ENCODE data around the gene CCDC70.

Gene CCDC70

GRCh38 chr13:51865838-51866237 lies 4.1 kb downstream of the CCDC70 start:
- no peak for DNase-seq

- peak in 1 of 5 experiments; percentile 9 for DNase-seq
These were observed 5.3 kb downstream of the CCDC70 start for GRCh38 chr13:51867062-51867461.

DNA sequence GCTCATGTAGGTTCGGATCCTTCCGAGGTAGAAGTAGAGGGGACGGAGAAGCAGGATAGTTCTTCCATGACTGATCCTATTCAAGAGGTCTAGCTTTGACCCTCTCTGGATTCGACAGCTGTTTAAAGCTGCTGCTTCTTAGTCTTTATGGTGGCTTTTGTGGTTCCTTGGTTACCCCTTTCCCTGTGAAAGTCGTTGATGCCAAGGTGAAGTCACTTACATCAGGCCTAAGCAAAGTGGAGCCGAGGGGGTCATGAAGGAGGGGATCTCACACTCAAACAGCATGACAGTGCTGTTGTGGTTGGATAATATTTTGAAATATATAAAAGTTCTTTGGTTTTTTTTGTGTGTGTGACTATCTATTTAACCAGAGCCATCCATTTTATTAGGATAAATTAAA lies 8.1 kb downstream of the CCDC70 start:
- no peak for DNase-seq

DNA sequence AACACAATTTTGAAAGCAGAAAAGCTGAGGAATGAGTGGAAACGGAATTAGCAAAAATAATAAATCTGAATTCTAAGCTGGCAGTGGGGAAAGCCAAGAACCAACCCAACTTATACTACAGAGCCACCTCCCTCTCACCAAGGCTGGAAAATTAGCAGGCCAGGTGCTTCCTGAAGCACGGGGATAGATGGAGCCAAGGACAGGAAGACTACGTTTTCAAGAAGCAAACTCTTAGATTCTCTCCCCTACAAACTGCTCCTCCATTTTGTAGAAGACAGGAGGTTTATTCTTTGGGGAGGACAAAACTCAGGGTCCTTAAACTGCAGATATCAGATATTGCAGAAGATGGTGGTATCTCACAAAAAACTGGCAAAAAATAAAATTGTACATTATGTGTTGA lies 8.8 kb downstream of the CCDC70 start:
- DNase-seq: no peak

GRCh38 chr13:51873117-51873798 lies 11.5 kb downstream of the CCDC70 start:
- DNase-seq: no peak

GRCh38 chr13:51873837-51874236 lies 12.1 kb downstream of the CCDC70 start:
- DNase-seq: no peak

DNA sequence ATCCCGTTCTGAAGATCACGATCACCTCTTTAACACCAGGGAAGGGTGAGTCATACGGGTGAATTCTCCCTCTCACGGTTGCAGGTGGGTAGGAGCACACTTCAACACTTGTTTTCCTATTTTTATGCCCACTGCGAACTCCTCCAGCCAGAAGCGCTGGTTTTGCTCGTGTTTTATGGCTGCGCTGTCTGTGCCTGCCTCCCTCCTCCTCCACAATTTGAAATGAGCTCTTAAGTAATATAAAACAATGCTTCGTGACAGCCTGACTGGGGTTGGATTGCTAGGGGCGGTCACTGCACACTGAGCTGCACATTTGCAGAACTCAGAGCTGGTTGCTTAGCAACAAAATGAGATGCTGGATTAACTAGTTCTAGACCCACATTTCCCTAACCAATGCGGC lies 12.9 kb downstream of the CCDC70 start:
- no peak for DNase-seq

DNA sequence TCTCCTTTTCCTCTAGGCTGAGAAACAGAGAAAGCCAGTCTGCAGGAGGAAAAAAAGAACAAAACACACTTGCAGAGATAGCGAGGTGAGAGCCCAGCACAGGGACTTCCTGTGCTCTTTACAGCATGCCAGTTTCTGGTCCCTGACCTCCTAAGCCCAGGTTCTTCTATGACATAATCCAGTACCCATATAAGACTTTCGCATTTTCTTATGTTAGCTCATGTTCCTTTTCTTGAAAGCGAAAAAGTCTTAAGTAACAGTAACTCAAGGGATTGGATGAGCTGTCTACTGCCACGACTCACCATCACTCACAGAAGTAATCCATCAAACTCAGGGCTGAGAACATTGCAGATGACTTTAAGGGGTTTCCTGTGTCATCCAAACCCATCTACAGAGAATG lies 17.4 kb downstream of the CCDC70 start:
- DNase-seq: no peak

DNA sequence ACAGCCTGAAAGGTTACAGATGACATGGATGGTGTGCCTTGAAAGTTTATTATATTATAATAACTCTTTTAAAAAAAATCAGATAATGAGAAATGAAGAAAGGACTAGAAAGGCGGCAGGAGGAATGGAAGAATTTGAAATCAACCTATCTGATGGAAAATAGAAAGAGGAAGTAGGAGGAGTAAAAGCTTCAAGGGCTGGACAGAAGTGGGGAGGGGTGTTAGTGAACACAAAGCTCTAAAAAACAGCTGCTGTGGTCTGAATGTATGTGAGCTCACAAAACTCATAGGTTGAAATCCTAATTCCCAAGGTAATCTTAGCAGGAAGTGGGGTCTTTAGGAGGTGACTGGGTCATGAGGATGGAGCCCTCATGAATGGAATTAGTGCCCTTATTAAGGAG lies 19.5 kb downstream of the CCDC70 start:
- no peak for DNase-seq

GRCh38 chr13:51882570-51883225 lies 20.9 kb downstream of the CCDC70 start:
- DNase-seq: no peak

- DNase-seq: no peak
These were observed 21.4 kb downstream of the CCDC70 start for GRCh38 chr13:51883226-51883600.

DNA sequence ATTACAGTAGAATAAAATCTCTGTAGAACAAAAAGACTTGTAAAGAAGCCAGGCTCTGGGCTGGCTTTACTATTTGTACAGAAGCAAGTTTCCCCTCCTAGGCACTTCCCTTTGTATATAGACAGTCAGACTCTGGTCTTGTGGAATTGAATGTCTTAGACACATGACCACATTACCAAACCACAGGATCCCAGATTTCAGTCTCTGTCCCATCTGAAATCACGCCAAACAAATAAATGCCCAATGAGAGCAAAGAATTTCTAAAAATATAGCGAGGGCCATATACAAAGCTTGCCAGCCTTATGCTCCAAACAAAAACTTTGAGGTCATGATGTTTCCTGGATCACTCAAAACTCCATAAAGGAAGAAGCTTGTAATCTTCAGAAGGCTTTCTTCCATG lies 23.9 kb downstream of the CCDC70 start:
- no peak for DNase-seq

- DNase-seq: no peak
These were observed 25.7 kb downstream of the CCDC70 start for GRCh38 chr13:51887468-51887867.

GRCh38 chr13:51892657-51893056 lies 30.9 kb downstream of the CCDC70 start:
- no peak for DNase-seq

GRCh38 chr13:51894239-51894638 lies 32.5 kb downstream of the CCDC70 start:
- no peak for DNase-seq

DNA sequence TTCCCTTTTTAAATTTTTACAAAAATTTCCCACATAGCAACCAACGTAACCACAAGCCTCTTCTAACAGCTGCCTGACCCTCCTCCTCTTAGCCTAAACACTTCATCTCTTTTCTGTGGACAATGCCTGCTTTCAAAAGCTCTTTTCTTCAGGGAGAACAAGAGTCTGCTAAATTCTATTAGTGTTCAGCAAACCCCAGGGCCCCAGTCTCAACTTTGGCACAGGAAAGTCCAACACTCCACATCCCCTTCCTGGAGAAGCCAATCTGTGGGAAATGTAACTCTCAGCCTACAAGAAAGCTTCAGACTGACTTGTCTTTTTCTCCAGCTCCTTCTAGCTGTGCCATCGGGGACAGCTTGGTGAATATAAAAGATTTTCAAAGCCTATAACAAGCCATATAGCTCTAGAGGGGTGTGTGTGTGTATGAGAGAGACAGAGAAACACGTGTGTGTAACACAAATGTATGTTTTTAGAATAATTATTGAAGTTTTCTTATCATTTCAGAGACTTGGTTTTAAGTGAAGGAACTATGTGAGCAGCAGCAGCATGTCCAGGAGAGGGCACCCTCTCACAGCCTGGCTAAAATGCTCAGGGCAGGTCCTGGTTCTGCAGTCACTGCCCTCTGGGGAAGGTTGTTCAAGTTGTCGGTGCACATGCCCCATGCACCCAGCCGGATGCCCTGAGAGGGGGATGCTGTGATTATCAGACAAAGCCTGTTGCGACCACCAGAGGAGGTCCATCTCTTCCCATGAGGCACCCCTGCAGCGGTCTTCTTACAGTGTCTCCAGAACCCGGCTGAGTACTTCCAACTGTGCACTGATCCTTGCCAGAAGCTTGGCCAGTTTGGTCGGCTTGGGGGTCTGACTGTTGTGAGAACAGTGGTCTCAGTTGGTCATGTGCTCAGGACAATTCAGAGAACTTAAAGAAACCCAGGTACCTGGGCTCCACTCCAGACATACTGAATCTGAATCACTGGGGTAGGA lies 34.4 kb downstream of the CCDC70 start:
- peak in 3 of 5 experiments; percentile 26 to 77 (median 34) for DNase-seq

GRCh38 chr13:51900471-51900870 lies 38.7 kb downstream of the CCDC70 start:
- DNase-seq: no peak

DNA sequence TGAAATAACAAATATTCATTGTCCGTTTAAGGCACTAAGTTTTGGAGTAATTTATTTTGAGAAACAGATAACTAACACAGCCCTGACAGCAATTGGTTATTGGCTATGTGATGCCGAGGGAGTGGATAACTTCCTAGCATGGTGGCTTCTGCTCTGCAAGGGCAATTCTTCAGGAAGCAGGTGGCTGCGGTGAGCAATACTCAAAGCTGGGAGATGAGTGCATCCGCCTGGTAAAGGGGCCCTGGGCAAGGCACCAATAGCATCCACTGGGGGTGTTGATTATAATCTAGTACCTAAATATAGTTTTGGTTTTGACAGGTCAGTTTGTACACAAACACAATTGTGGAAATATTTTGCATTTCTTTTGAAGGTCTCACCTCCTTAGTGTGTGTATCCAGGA lies 41.0 kb downstream of the CCDC70 start:
- DNase-seq: peak in 1 of 5 experiments; percentile 66

DNA sequence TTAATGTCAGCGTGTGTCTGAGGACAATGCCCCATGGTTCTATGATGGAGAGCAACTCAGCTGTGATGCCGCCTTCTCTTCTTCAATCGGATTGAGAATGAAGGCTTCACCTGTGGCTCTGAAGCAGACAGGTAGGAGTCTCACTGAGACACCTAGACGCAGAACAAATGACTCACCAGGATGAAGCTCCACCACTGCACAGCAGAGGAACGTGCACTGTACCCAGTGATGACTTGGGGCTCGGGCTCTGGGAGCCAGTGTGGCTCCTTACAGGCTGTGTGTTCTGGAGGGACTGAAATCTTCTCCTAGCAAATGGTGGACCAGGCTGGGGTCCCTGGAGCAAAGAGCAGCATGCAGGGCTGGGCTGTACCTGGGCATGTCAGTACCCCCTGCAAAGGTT lies 44.0 kb downstream of the CCDC70 start:
- DNase-seq: no peak

DNA sequence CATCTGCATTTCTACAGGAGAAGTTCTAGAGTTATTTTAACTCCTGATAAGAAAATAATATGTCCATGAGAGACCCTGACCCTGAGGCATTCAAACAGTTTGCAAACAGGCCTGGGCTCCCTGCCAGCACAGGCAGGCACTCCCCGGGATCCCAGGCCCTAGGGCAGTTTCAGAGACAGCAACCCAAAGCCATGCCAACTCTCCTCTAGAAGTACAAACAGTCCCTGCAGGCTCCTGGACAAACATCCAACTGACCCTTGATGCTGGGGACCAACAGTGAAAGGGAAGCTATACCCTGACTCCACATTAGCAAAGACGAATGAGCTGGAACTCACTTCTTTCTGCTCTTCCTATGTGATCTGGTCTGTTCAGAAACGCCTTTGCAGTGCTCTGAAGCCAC lies 44.8 kb downstream of the CCDC70 start:
- DNase-seq: no peak

DNA sequence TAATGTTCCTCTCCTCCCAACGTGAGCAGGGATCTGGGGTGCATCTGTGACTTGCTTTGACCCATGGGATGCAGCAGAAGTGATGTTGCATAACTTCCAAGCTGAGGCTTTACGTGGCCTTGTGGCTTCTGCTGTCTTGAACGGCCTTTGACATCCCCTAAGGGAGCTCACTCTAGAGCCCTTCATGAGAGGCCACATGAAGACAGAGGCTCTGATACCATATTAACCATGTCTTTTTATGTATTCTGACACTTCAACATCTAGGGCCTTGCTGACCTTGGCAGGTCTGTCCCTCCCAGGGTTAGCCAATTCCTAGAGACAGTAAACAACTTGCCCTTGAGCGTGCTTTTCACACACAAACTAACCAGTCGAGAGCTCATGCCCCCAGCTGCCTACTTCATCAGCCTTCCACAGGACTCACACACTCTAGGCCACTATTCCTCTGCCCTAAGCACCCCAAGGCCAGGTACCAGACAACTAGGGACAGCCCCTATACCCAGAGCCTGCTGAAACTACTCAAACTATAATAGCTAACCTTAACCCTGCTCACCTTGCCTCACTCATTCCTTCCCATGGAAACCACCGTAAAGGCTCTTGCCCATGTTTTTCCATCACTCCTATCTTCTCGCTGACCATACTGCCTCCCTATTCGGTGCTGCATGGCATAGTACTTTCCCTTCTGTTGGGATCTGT lies 45.4 kb downstream of the CCDC70 start:
- DNase-seq: no peak

DNA sequence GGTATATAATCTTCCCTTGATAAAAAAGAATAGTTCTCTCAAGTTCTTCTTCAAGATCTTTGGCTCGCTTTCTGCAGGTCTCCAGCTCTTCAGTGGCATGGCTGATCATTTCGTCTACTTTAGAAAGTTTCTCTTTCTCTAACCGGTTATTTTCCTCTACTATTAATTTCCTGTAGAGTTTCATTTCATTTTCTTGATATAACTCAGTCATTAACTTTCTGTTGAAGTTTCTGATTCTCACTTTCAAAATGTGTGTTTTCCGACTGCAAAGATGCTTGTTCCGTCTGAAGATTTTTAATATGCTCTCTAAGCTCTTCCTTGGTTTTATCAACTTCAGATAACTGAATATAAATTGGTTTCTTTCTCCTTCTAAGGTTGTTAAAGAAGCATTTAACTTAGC lies 47.5 kb downstream of the CCDC70 start:
- peak in 1 of 5 experiments; percentile 64 for DNase-seq

GRCh38 chr13:51910508-51910907 lies 48.7 kb downstream of the CCDC70 start:
- DNase-seq: no peak

Measured in T-helper 2 cell (primary cell).